HEK293 (cell line): ENCODE results near the gene COL4A1.

Experiments
- CTCF ChIA-PET: fragments of 350-600 bp; formaldehyde crosslinking; extraction: SDS; loops from one replicate; lab custom pipeline; 2021; ENCODE audit warnings: antibody characterized with exemption; lab: Yijun Ruan, JAX
- POLR2A ChIA-PET: fragments of 300-600 bp; formaldehyde crosslinking; extraction: SDS; loops from one replicate; lab custom pipeline; 2020; ENCODE audit warnings: antibody characterized with exemption, inconsistent platforms; lab: Yijun Ruan, JAX
- H3K27ac ChIP-seq: fragments of 200-500 bp; sonication (Bioruptor generic); 2 replicates; pipeline ENCODE4 v1.5.1; 2014; ENCODE audit warnings: low read depth, low read length, control low read depth, inconsistent platforms; ENCODE audit errors: extremely low read depth
- H3K36me3 ChIP-seq, 2 experiments: fragments of 200-500 bp in 1 of 2; sonication (Bioruptor generic) in 1 of 2; 1 replicate in 1 of 2; 2 replicates in 1 of 2; pipeline ENCODE4 v1.5.1; 2014 to 2017; ENCODE audit warnings: inconsistent platforms in 2 of 2, low read length in 2 of 2; ENCODE audit not compliant: control insufficient read depth in 2 of 2, insufficient read depth in 1 of 2
- H3K4me1 ChIP-seq: fragments of 200-500 bp; sonication (Bioruptor generic); 2 replicates; pipeline ENCODE4 v1.5.1; 2014; ENCODE audit warnings: mild to moderate bottlenecking, low read length, inconsistent platforms; ENCODE audit not compliant: control insufficient read depth, insufficient read depth
- H3K4me3 ChIP-seq: 2 replicates; pipeline ENCODE4 v1.5.1; 2011; ENCODE audit warnings: low read depth, mild to moderate bottlenecking, control low read depth, low read length, moderate library complexity
- H3K9me3 ChIP-seq: fragments of 200-500 bp; sonication (Bioruptor generic); 2 replicates; pipeline ENCODE4 v1.5.1; 2014; ENCODE audit warnings: low read depth, low read length, inconsistent platforms; ENCODE audit not compliant: control insufficient read depth, insufficient read depth
- MZF1 ChIP-seq: fragments of 450-650 bp; formaldehyde crosslinking; IDR thresholded peaks from 2 replicates; pipeline ENCODE4 v1.5.1; 2017; ENCODE audit warnings: missing biosample characterization, missing genetic modification characterization, borderline replicate concordance
- OSR2 ChIP-seq: fragments of 450-650 bp; formaldehyde crosslinking; IDR thresholded peaks from 2 replicates; pipeline ENCODE4 v1.5.1; 2016; ENCODE audit warnings: missing biosample characterization, missing genetic modification characterization
- OVOL3 ChIP-seq: fragments of 450-650 bp; formaldehyde crosslinking; IDR thresholded peaks from 2 replicates; pipeline ENCODE4 v1.5.1; 2016; ENCODE audit warnings: missing biosample characterization, missing genetic modification characterization
- PATZ1 ChIP-seq: fragments of 450-650 bp; formaldehyde crosslinking; IDR thresholded peaks from 2 replicates; pipeline ENCODE4 v1.5.1; 2016; ENCODE audit warnings: missing biosample characterization, missing genetic modification characterization
- SCRT2 ChIP-seq: fragments of 450-650 bp; formaldehyde crosslinking; IDR thresholded peaks from 2 replicates; pipeline ENCODE4 v1.5.1; 2016; ENCODE audit warnings: missing biosample characterization, missing genetic modification characterization
- ZBTB1 ChIP-seq: fragments of 450-650 bp; formaldehyde crosslinking; IDR thresholded peaks from 2 replicates; pipeline ENCODE4 v1.5.1; 2016; ENCODE audit warnings: missing biosample characterization, missing genetic modification characterization
- ZBTB11 ChIP-seq: fragments of 450-650 bp; formaldehyde crosslinking; conservative IDR thresholded peaks from 2 replicates; pipeline ENCODE4 v1.5.1; 2016; ENCODE audit warnings: low read depth, missing biosample characterization, missing genetic modification characterization
- ZBTB49 ChIP-seq: fragments of 450-650 bp; formaldehyde crosslinking; IDR thresholded peaks from 2 replicates; pipeline ENCODE4 v1.5.1; 2016; ENCODE audit warnings: missing biosample characterization, missing genetic modification characterization, low read depth
- ZNF19 ChIP-seq: fragments of 450-650 bp; formaldehyde crosslinking; IDR thresholded peaks from 2 replicates; pipeline ENCODE4; 2016; ENCODE audit warnings: missing biosample characterization, missing genetic modification characterization, low read depth
- ZNF26 ChIP-seq: fragments of 450-650 bp; formaldehyde crosslinking; IDR thresholded peaks from 2 replicates; pipeline ENCODE4 v1.5.1; 2016; ENCODE audit warnings: missing biosample characterization, missing genetic modification characterization
- ZNF423 ChIP-seq: fragments of 450-650 bp; formaldehyde crosslinking; IDR thresholded peaks from 2 replicates; pipeline ENCODE4 v1.5.1; 2016; ENCODE audit warnings: missing biosample characterization, missing genetic modification characterization
- ZNF513 ChIP-seq: fragments of 450-650 bp; IDR thresholded peaks from 2 replicates; pipeline ENCODE4 v1.5.1; 2018; ENCODE audit warnings: missing biosample characterization, missing genetic modification characterization
- ZNF548 ChIP-seq: fragments of 450-650 bp; formaldehyde crosslinking; IDR thresholded peaks from 2 replicates; pipeline ENCODE4 v1.5.1; 2016; ENCODE audit warnings: missing biosample characterization, missing genetic modification characterization
- ZNF549 ChIP-seq: fragments of 450-650 bp; IDR thresholded peaks from 2 replicates; pipeline ENCODE4 v1.5.1; 2018; ENCODE audit warnings: missing biosample characterization, missing genetic modification characterization, mild to moderate bottlenecking, inconsistent platforms, moderate library complexity
- ZNF558 ChIP-seq: fragments of 450-650 bp; formaldehyde crosslinking; IDR thresholded peaks from 2 replicates; pipeline ENCODE4 v1.5.1; 2016; ENCODE audit warnings: missing biosample characterization, missing genetic modification characterization
- ZNF585B ChIP-seq: fragments of 450-650 bp; formaldehyde crosslinking; IDR thresholded peaks from 2 replicates; pipeline ENCODE4 v1.5.1; 2016; ENCODE audit warnings: missing biosample characterization, missing genetic modification characterization
- ZNF658 ChIP-seq: fragments of 450-650 bp; formaldehyde crosslinking; IDR thresholded peaks from 2 replicates; pipeline ENCODE4; 2016; ENCODE audit warnings: missing biosample characterization, missing genetic modification characterization

The COL4A1 gene

GRCh38 chr13:110306340-110306959 lies 507 bp downstream of the COL4A1 start (continued):
- TF ChIP-seq ZBTB49 (tag by site-specific recombination) (no peak), ZNF19 (tag by site-specific recombination) (no peak), ZNF548 (no peak), OVOL3 (tag by site-specific recombination) (no peak), ZBTB11 (tag by site-specific recombination) (no peak), ZNF549 (no peak), ZNF558 (tag by site-specific recombination) (no peak), ZNF513 (no peak), OSR2 (tag by site-specific recombination) (no peak), PATZ1 (tag by site-specific recombination) (no peak), ZNF423 (tag by site-specific recombination) (no peak), ZNF26 (tag by site-specific recombination) (no peak), ZBTB1 (tag by site-specific recombination) (no peak), ZNF585B (no peak), ZNF658 (tag by site-specific recombination) (no peak)

GRCh38 chr13:110305949-110306339 lies 1.0 kb downstream of the COL4A1 start:
- peak; percentile 62 for TF ChIP-seq SCRT2 (tag by site-specific recombination)
- no peak for TF ChIP-seq MZF1 (tag by site-specific recombination)
- POLR2A ChIA-PET: interaction anchor here (1.2 to 4.2 kb wide), 3 partner anchors 42 to 82 kb away, joined by 3 to 19 read pairs (median 18); no protein-coding TSS in a partner anchor
- Histone ChIP-seq H3K4me1 (no peaks in the 10 kb centered on the region), H3K4me3 (peak overlapping the region; percentile 70), H3K36me3 (peaks cover 0 to 5% of the 10 kb centered on the region in 2 experiments; a peak in 2 of 3 replicates), H3K27ac (no peak overlapping the region), H3K9me3 (no peaks in the 10 kb centered on the region)
- CTCF ChIA-PET: interaction anchor here (1.1 to 1.3 kb wide), 2 partner anchors 67 to 106 kb away, joined by 4 to 5 read pairs; no protein-coding TSS in a partner anchor
